HG03342 (cell line): Measurements from ENCODE around the gene LDLRAD2.

Experiments used
- ATAC-seq: cut with Tn5 transposase; IDR thresholded peaks from one replicate; pipeline ENCODE4 v1.9.1; 2021; ENCODE audit warnings: mild to moderate bottlenecking, moderate library complexity; ENCODE audit not compliant: unreplicated experiment

Gene LDLRAD2

GRCh38 chr1:21840981-21841380, 28.9 kb downstream of the LDLRAD2 start:
- ATAC-seq: no peak

GRCh38 chr1:21841852-21842466, 29.9 kb downstream of the LDLRAD2 start:
- no peak for ATAC-seq

GRCh38 chr1:21842606-21843162, 30.6 kb downstream of the LDLRAD2 start:
- ATAC-seq: no peak

- ATAC-seq: no peak
Observed at GRCh38 chr1:21843208-21843607, 31.1 kb downstream of the LDLRAD2 start.

GRCh38 chr1:21843996-21844395, 31.9 kb downstream of the LDLRAD2 start:
- no peak for ATAC-seq

- no peak for ATAC-seq
Observed at GRCh38 chr1:21845646-21846641, 33.9 kb downstream of the LDLRAD2 start.

GRCh38 chr1:21847223-21848205, 35.4 kb downstream of the LDLRAD2 start:
- ATAC-seq: no peak

- ATAC-seq: no peak
Observed at GRCh38 chr1:21848524-21849174, 36.6 kb downstream of the LDLRAD2 start.

- ATAC-seq: no peak
Observed at GRCh38 chr1:21849909-21850576, 38.0 kb downstream of the LDLRAD2 start.

GRCh38 chr1:21851430-21852250, 39.6 kb downstream of the LDLRAD2 start:
- ATAC-seq: no peak

- peak; percentile 49 for ATAC-seq
Observed at GRCh38 chr1:21852282-21853130, 40.4 kb downstream of the LDLRAD2 start.

GRCh38 chr1:21853131-21853427, 41.0 kb downstream of the LDLRAD2 start:
- no peak for ATAC-seq

GRCh38 chr1:21854090-21854750, 42.2 kb downstream of the LDLRAD2 start:
- no peak for ATAC-seq

GRCh38 chr1:21854751-21855131, 42.7 kb downstream of the LDLRAD2 start:
- no peak for ATAC-seq

GRCh38 chr1:21855257-21856096, 43.4 kb downstream of the LDLRAD2 start:
- no peak for ATAC-seq

GRCh38 chr1:21857142-21857839, 45.2 kb downstream of the LDLRAD2 start:
- no peak for ATAC-seq
